PC-3 (cell line): ENCODE results near the gene IL10RB. TPM values are rescaled to one million over a fixed set of nuclear protein-coding genes. Genes with fewer than 3 reads are reported as not detected.
A peak's percentile ranks its signal among the peaks of the same experiment; 100 is the strongest.

ENCODE experiments used
- ATAC-seq: fragments of 200-7000 bp; cut with Tn5 transposase; 2 replicates; pipeline ENCODE4 v1.9.1; 2020; ENCODE audit warnings: mild to moderate bottlenecking, moderate library complexity
- BruUV-seq: library from RNA; stranded (reverse); fragments of 400-500 nt; replicated peaks from 2 replicates; lab custom pipeline; 2021; lab: Mats Ljungman, UMichigan
- CTCF ChIA-PET: fragments of 300-600 bp; sonication (Branson Sonifier 250); formaldehyde crosslinking; loops from one replicate; lab custom pipeline; 2022; ENCODE audit warnings: antibody characterized with exemption; lab: Charles Lee
- POLR2A ChIA-PET: fragments of 300-600 bp; sonication (Branson Sonifier 250); formaldehyde crosslinking; loops from one replicate; lab custom pipeline; 2022; ENCODE audit warnings: antibody characterized with exemption; ENCODE audit not compliant: unreplicated experiment; lab: Charles Lee
- DNase-seq: peaks from one replicate; pipeline ENCODE4 v3.0.0-alpha.2; 2015
- H2AFZ ChIP-seq: fragments of 300-600 bp; sonication (generic); 2 replicates; pipeline ENCODE4 v1.6.0; 2016; ENCODE audit warnings: antibody characterized with exemption, low read length
- H3F3A ChIP-seq: fragments of 300-600 bp; sonication (generic); one replicate; pipeline ENCODE4 v1.6.0; 2017; ENCODE audit warnings: antibody characterized with exemption, low read length, control low read depth, mild to moderate bottlenecking; ENCODE audit not compliant: unreplicated experiment
- H3K27ac ChIP-seq: fragments of 300-600 bp; sonication (generic); 2 replicates; pipeline ENCODE4 v1.5.1; 2016; ENCODE audit warnings: mild to moderate bottlenecking, low read length
- H3K27me3 ChIP-seq: fragments of 300-600 bp; sonication (generic); 2 replicates; pipeline ENCODE4 v1.6.1; 2016; ENCODE audit warnings: low read length, mixed read lengths
- H3K36me3 ChIP-seq: fragments of 300-600 bp; sonication (generic); 2 replicates; pipeline ENCODE4 v1.6.1; 2016; ENCODE audit warnings: low read depth, mixed run types, low read length, mixed read lengths
- H3K4me1 ChIP-seq: fragments of 300-600 bp; sonication (generic); 2 replicates; pipeline ENCODE4 v1.5.1; 2016; ENCODE audit warnings: low read length; ENCODE audit not compliant: insufficient read depth
- H3K4me2 ChIP-seq: fragments of 300-600 bp; sonication (generic); 2 replicates; pipeline ENCODE4 v1.6.0; 2016; ENCODE audit warnings: low read length
- H3K4me3 ChIP-seq: fragments of 300-600 bp; sonication (generic); 2 replicates; pipeline ENCODE4 v1.5.1; 2016; ENCODE audit warnings: mild to moderate bottlenecking, low read length, mixed read lengths
- H3K79me2 ChIP-seq: fragments of 300-600 bp; sonication (generic); 2 replicates; pipeline ENCODE4 v1.6.1; 2017; ENCODE audit warnings: low read length, mixed read lengths
- H3K9ac ChIP-seq: fragments of 300-600 bp; sonication (generic); 2 replicates; pipeline ENCODE4 v1.6.0; 2016; ENCODE audit warnings: mild to moderate bottlenecking, low read length
- H3K9me2 ChIP-seq: fragments of 300-600 bp; sonication (generic); replicated peaks from 2 replicates; pipeline ENCODE4 v1.6.1; 2016; ENCODE audit warnings: mixed run types, low read length, mixed read lengths
- H3K9me3 ChIP-seq: fragments of 300-600 bp; sonication (generic); 2 replicates; pipeline ENCODE4 v1.6.1; 2016; ENCODE audit warnings: low read length, mixed read lengths
- H4K20me1 ChIP-seq: fragments of 300-600 bp; sonication (generic); 2 replicates; pipeline ENCODE4 v1.6.1; 2016; ENCODE audit warnings: low read length, mixed read lengths
- CTCF ChIP-seq: fragments of 300-600 bp; sonication (generic); conservative IDR thresholded peaks from 2 replicates; pipeline ENCODE4 v1.5.1; 2017; ENCODE audit warnings: antibody characterized with exemption, low read depth, mild to moderate bottlenecking, low read length
- EZH2 ChIP-seq: fragments of 300-600 bp; sonication (generic); IDR thresholded peaks from one replicate; pipeline ENCODE4 v1.6.1; 2017; ENCODE audit warnings: antibody characterized with exemption, mild to moderate bottlenecking, low read length; ENCODE audit not compliant: unreplicated experiment
- EZH2phosphoT487 ChIP-seq: fragments of 300-600 bp; sonication (generic); IDR thresholded peaks from 2 replicates; pipeline ENCODE4 v1.6.1; 2018; ENCODE audit warnings: mild to moderate bottlenecking, antibody characterized with exemption, low read length, borderline replicate concordance
- intact Hi-C: fragments of 100-400 bp; cut with micrococcal nuclease; formaldehyde crosslinking; loops from 2 replicates; pipeline ENCODE4 v1.9.0; 2023
- total RNA-seq: library from RNA; depleted of rRNA; stranded (reverse); fragments of >200 nt; gene quantifications from 2 replicates; pipeline ENCODE4 v1.2.3, GENCODE V29; 2014

The IL10RB gene
- total RNA-seq, 1 experiment from 2014 or later, result 26.8 TPM

- H3K79me2 ChIP-seq, result peaks cover 64% of the 10 kb centered on the region
- H3K9ac ChIP-seq, result no peak overlapping the region
- ChIA-PET CTCF (no interaction called here), POLR2A (no interaction called here)
- no peak overlapping the region for H2AFZ ChIP-seq
- no peak for ATAC-seq
- H3K36me3 ChIP-seq, result 0 out of 2 replicates have a peak, but pooled peaks cover 5% of the 10 kb centered on the region
- H3K4me1 ChIP-seq, result peaks cover 7% of the 10 kb centered on the region; the same call in 1 of the 2 replicates
- peak overlapping the region; percentile 97 for H3K4me2 ChIP-seq
- no peak overlapping the region for H3K27ac ChIP-seq
- H3K4me3 ChIP-seq, result no peak overlapping the region
- intact Hi-C loops, result no loop called here
- DNase-seq, result no peak
- no peaks in the 10 kb centered on the region for H3K9me3 ChIP-seq
- TSS peak; percentile 1 for BruUV-seq
- H3K9me2 ChIP-seq, result no peaks in the 10 kb centered on the region
- no peaks in the 10 kb centered on the region for H4K20me1 ChIP-seq
- no peak for TF ChIP-seq EZH2phosphoT487
- TF ChIP-seq CTCF, result no peak
- no peak for TF ChIP-seq EZH2
- no peaks in the 10 kb centered on the region for H3K27me3 ChIP-seq
- H3F3A ChIP-seq, result no peaks in the 10 kb centered on the region
Measured at GRCh38 chr21:33327326-33327725, 61.2 kb downstream of the IL10RB start.

GRCh38 chr21:33327792-33328433 lies 61.7 kb downstream of the IL10RB start:
- Histone ChIP-seq H3K27me3 (no peaks in the 10 kb centered on the region), H3K27ac (no peak overlapping the region), H3K4me2 (peak overlapping the region; percentile 97; the same call in 1 of the 2 replicates), H3K79me2 (peaks cover 67% of the 10 kb centered on the region), H3K36me3 (peaks cover 7% of the 10 kb centered on the region; the same call in 1 of the 2 replicates), H4K20me1 (no peaks in the 10 kb centered on the region), H3K9me3 (no peaks in the 10 kb centered on the region; the same call in 1 of the 2 replicates), H3F3A (no peaks in the 10 kb centered on the region), H2AFZ (no peak overlapping the region), H3K9me2 (no peaks in the 10 kb centered on the region), H3K4me1 (peaks cover 7% of the 10 kb centered on the region; the same call in 1 of the 2 replicates), H3K9ac (no peak overlapping the region), H3K4me3 (no peak overlapping the region)
- BruUV-seq, result no TSS peak
- intact Hi-C loops, result no loop called here
- CTCF ChIA-PET, result no interaction called here
- DNase-seq (no peak), ATAC-seq (no peak)
- TF ChIP-seq EZH2phosphoT487 (no peak), EZH2 (no peak), CTCF (no peak)
- POLR2A ChIA-PET, result no interaction called here

- Histone ChIP-seq H2AFZ (no peak overlapping the region), H3K4me1 (peaks cover 5% of the 10 kb centered on the region; the same call in 1 of the 2 replicates), H3F3A (no peaks in the 10 kb centered on the region), H3K36me3 (peaks cover 9% of the 10 kb centered on the region; the same call in 1 of the 2 replicates), H3K4me2 (no peak overlapping the region), H3K9me3 (no peaks in the 10 kb centered on the region; the same call in 1 of the 2 replicates), H4K20me1 (no peaks in the 10 kb centered on the region), H3K9ac (no peak overlapping the region), H3K9me2 (no peaks in the 10 kb centered on the region), H3K4me3 (no peak overlapping the region), H3K27ac (no peak overlapping the region), H3K27me3 (no peaks in the 10 kb centered on the region), H3K79me2 (peaks cover 75% of the 10 kb centered on the region)
- TF ChIP-seq EZH2phosphoT487, result no peak
- no peak for TF ChIP-seq CTCF
- TF ChIP-seq EZH2, result no peak
- POLR2A ChIA-PET, result no interaction called here
- ATAC-seq (no peak), DNase-seq (no peak)
- intact Hi-C loops, result no loop called here
- no TSS peak for BruUV-seq
- CTCF ChIA-PET, result interaction anchor here (0.5 kb wide), 1 partner anchor 31 kb away, joined by 11 read pairs; no protein-coding TSS in a partner anchor
Measured at GRCh38 chr21:33330726-33331125, 64.6 kb downstream of the IL10RB start.
